IMR-90 (cell line): Measurements from ENCODE around the gene PTPRN2. TPM values are rescaled to one million over a fixed set of nuclear protein-coding genes. Genes with fewer than 3 reads are reported as not detected.
"Not testable (repeated sequence)": the region's sequence is repeated elsewhere in the genome, so short reads cannot be mapped to it uniquely, and the experiment has no call there.

ENCODE experiments used
- ATAC-seq: fragments of 200-7000 bp; cut with Tn5 transposase; 2 replicates; pipeline ENCODE4 v1.9.1; 2020; ENCODE audit warnings: low read depth, mild to moderate bottlenecking, moderate library complexity
- BruUV-seq: library from RNA; stranded (reverse); fragments of 400-500 nt; replicated peaks from 2 replicates; lab custom pipeline; 2021; lab: Mats Ljungman, UMichigan
- CTCF ChIA-PET: fragments of 300-600 bp; formaldehyde crosslinking; extraction: SDS; loops from one replicate; lab custom pipeline; 2021; ENCODE audit warnings: antibody characterized with exemption; lab: Yijun Ruan, JAX
- POLR2A ChIA-PET: fragments of 300-600 bp; sonication (Branson Sonifier 250); formaldehyde crosslinking; loops from one replicate; lab custom pipeline; 2022; ENCODE audit warnings: antibody characterized with exemption; ENCODE audit not compliant: unreplicated experiment; lab: Charles Lee
- DNase-seq: peaks from one replicate; pipeline ENCODE4 v3.0.0; 2013
- H2AFZ ChIP-seq: replicated peaks from 2 replicates; pipeline ENCODE3; 2013; ENCODE audit warnings: low read length, mild to moderate bottlenecking; ENCODE audit not compliant: poor library complexity
- H2AK5ac ChIP-seq: 2 replicates; pipeline ENCODE4 v1.6.1; 2013; ENCODE audit warnings: low read depth, low read length, inconsistent platforms
- H2AK9ac ChIP-seq: replicated peaks from 2 replicates; pipeline ENCODE3; 2013; ENCODE audit warnings: mild to moderate bottlenecking, low read depth, low read length, moderate library complexity; ENCODE audit not compliant: poor library complexity
- H2BK120ac ChIP-seq: 2 replicates; pipeline ENCODE4 v1.6.1; 2013; ENCODE audit warnings: low read depth, low read length, inconsistent platforms
- H2BK15ac ChIP-seq: 3 replicates; pipeline ENCODE4 v1.6.1; 2013; ENCODE audit warnings: low read depth, low read length, inconsistent platforms
- H2BK20ac ChIP-seq: 2 replicates; pipeline ENCODE4 v1.6.1; 2013; ENCODE audit warnings: low read depth, mild to moderate bottlenecking, inconsistent platforms, low read length, moderate library complexity
- H2BK5ac ChIP-seq: 2 replicates; pipeline ENCODE4 v1.6.1; 2013; ENCODE audit warnings: mild to moderate bottlenecking, low read depth, low read length, inconsistent platforms; ENCODE audit not compliant: poor library complexity, severe bottlenecking
- H3K14ac ChIP-seq: replicated peaks from 2 replicates; pipeline ENCODE4 v1.6.1; 2013; ENCODE audit warnings: low read depth, low read length, inconsistent platforms
- H3K18ac ChIP-seq: 2 replicates; pipeline ENCODE4 v1.6.1; 2013; ENCODE audit warnings: low read depth, low read length, control low read depth
- H3K23ac ChIP-seq: 2 replicates; pipeline ENCODE4 v1.6.1; 2013; ENCODE audit warnings: low read depth, low read length, inconsistent platforms
- H3K27ac ChIP-seq: 2 replicates; pipeline ENCODE4 v1.5.1; 2013; ENCODE audit warnings: mild to moderate bottlenecking, control low read depth, low read length; ENCODE audit not compliant: insufficient read depth
- H3K27me3 ChIP-seq: 2 replicates; pipeline ENCODE4 v1.6.1; 2013; ENCODE audit warnings: low read length; ENCODE audit not compliant: control insufficient read depth, insufficient read depth
- H3K36me3 ChIP-seq: 2 replicates; pipeline ENCODE4 v1.6.1; 2013; ENCODE audit warnings: low read length, mixed read lengths; ENCODE audit not compliant: control insufficient read depth, insufficient read depth
- H3K4ac ChIP-seq: 2 replicates; pipeline ENCODE4 v1.6.1; 2013; ENCODE audit warnings: low read depth, low read length, inconsistent platforms
- H3K4me1 ChIP-seq: 2 replicates; pipeline ENCODE4 v1.6.1; 2013; ENCODE audit warnings: low read length, mixed read lengths; ENCODE audit not compliant: control insufficient read depth, insufficient read depth
- H3K4me2 ChIP-seq: 2 replicates; pipeline ENCODE4 v1.6.1; 2013; ENCODE audit warnings: low read depth, mild to moderate bottlenecking, control low read depth, low read length, moderate library complexity
- H3K4me3 ChIP-seq: 2 replicates; pipeline ENCODE4 v1.5.1; 2013; ENCODE audit warnings: low read depth, mild to moderate bottlenecking, control low read depth, low read length, moderate library complexity; ENCODE audit not compliant: insufficient read depth
- H3K56ac ChIP-seq: 2 replicates; pipeline ENCODE4 v1.6.1; 2013; ENCODE audit warnings: low read length, inconsistent platforms; ENCODE audit not compliant: insufficient read depth; ENCODE audit errors: extremely low read depth
- H3K79me1 ChIP-seq, 2 experiments: 2 replicates each; pipeline ENCODE4 v1.6.1; 2013; ENCODE audit warnings: low read length in 2 of 2, inconsistent platforms in 1 of 2, low read depth in 1 of 2
- H3K9ac ChIP-seq: 2 replicates; pipeline ENCODE4 v1.6.1; 2013; ENCODE audit warnings: low read depth, low read length, control low read depth
- H3K9me1 ChIP-seq: 2 replicates; pipeline ENCODE4 v1.6.1; 2013; ENCODE audit warnings: low read length, inconsistent platforms; ENCODE audit not compliant: insufficient read depth
- H3K9me3 ChIP-seq: 2 replicates; pipeline ENCODE4 v1.6.1; 2013; ENCODE audit warnings: low read length; ENCODE audit not compliant: control insufficient read depth, insufficient read depth
- H4K20me1 ChIP-seq: 2 replicates; pipeline ENCODE4 v1.6.1; 2013; ENCODE audit warnings: low read length, inconsistent platforms; ENCODE audit not compliant: insufficient read depth
- H4K5ac ChIP-seq: 2 replicates; pipeline ENCODE4 v1.6.1; 2013; ENCODE audit warnings: mild to moderate bottlenecking, low read depth, low read length, control low read depth
- H4K8ac ChIP-seq, 2 experiments: 2 replicates each; pipeline ENCODE4 v1.6.1; 2013; ENCODE audit warnings: low read depth in 2 of 2, low read length in 2 of 2, control low read depth in 1 of 2, inconsistent platforms in 1 of 2
- H4K91ac ChIP-seq: 2 replicates; pipeline ENCODE4 v1.6.1; 2013; ENCODE audit warnings: low read depth, low read length, inconsistent platforms; ENCODE audit not compliant: insufficient read depth
- CEBPB ChIP-seq: IDR thresholded peaks from 2 replicates; pipeline ENCODE4 v1.6.1; 2012; ENCODE audit warnings: low read depth, low read length, improper control_type of control experiment
- FOS ChIP-seq: fragments of 150-350 bp; IDR thresholded peaks from 2 replicates; pipeline ENCODE4 v1.6.1; 2016; ENCODE audit warnings: low read depth, low read length
- NFE2L2 ChIP-seq: fragments of 150-350 bp; IDR thresholded peaks from 2 replicates; pipeline ENCODE4 v1.6.1; 2016; ENCODE audit warnings: low read depth, mild to moderate bottlenecking, low read length
- RAD21 ChIP-seq: IDR thresholded peaks from 2 replicates; pipeline ENCODE4 v1.6.1; 2012; ENCODE audit warnings: low read length, improper control_type of control experiment
- RCOR1 ChIP-seq: IDR thresholded peaks from 2 replicates; pipeline ENCODE4 v1.6.1; 2012; ENCODE audit warnings: mild to moderate bottlenecking, low read length, improper control_type of control experiment; ENCODE audit not compliant: insufficient replicate concordance
- SMC3 ChIP-seq: fragments of 150-350 bp; IDR thresholded peaks from 2 replicates; pipeline ENCODE4 v1.6.1; 2016; ENCODE audit warnings: low read depth, mild to moderate bottlenecking, antibody characterized with exemption, low read length, moderate library complexity
- WGBS, 2 experiments: methylation state at CpG; one replicate each; pipeline versions ENCODE4 v1.1.5 to v1.1.7; 2013; ENCODE audit warnings: missing lambda C conversion rate in 2 of 2; ENCODE audit not compliant: insufficient read length in 1 of 2; ENCODE audit errors: extremely low coverage in 2 of 2; 5-methylcytosine and 5-hydroxymethylcytosine counted together
- dilution Hi-C: fragments of 300-500 bp; cut with HindIII; formaldehyde crosslinking; loops from one replicate; pipeline ENCODE4 v1.14.3; 2018; ENCODE audit warnings: low sequenced_read_pairs; ENCODE audit not compliant: unreplicated experiment
- in situ Hi-C: fragments of 300-500 bp; cut with MboI; formaldehyde crosslinking; loops from 3 replicates; pipeline ENCODE4 v1.14.3; 2019; ENCODE audit warnings: low sequenced_read_pairs, inconsistent platforms, mixed read lengths
- intact Hi-C: fragments of 100-400 bp; cut with micrococcal nuclease; formaldehyde crosslinking; loops from 2 replicates; pipeline ENCODE4 v1.10.0; 2022
- polyA plus RNA-seq, 3 experiments: library from polyadenylated mRNA; depleted of rRNA; stranded (reverse); fragments of >200 nt; gene quantifications; 2 replicates each; pipeline ENCODE4 v1.2.3, GENCODE V29; 2012; ENCODE audit warnings: low replicate concordance in 1 of 3
- total RNA-seq: library from RNA; depleted of rRNA; stranded (reverse); fragments of >200 nt; gene quantifications from 2 replicates; pipeline ENCODE4 v1.2.3, GENCODE V29; 2012
- TF ChIP-seq, protein P1 (sequence below): conservative IDR thresholded peaks from 2 replicates; pipeline ENCODE4 v1.5.1; 2012; ENCODE audit warnings: mild to moderate bottlenecking, low read depth, low read length, improper control_type of control experiment

PTPRN2 gene
- total and polyA plus RNA-seq, 2 of the 4 experiments (the other 2 are of a cell fraction): 0.03 TPM; not detected in 1

DNA sequence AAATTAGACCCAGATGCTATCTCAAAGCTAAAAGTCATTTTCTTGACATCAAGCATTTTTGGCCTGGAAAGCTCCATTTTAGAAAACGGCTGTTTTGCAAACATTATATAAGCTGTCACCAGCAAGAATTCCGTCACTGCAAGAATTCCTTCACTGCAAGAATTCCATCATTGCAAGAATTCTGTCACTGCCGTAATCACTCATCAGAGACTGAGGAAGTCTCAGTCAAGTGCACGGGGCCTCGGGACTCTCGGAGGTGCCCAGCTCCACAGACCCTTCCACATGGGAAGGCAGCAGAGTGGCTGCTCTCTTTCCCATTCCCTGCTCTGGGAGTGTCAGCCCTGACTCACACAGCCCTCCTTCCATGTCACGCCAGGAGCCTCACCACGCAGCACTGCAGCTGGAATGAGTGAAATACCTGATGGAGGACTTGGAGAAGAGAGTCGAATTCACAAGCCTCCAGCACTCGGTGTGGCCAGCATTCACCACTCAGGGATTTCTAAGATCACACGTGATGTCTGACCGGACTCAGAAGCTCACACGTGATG, 168.3 kb downstream of the PTPRN2 start:
- Histone ChIP-seq H3K4me3 (no peak overlapping the region), H4K5ac (no peak overlapping the region), H3K4me1 (no peaks in the 10 kb centered on the region), H2AK9ac (no peak overlapping the region), H3K18ac (no peak overlapping the region), H3K23ac (no peak overlapping the region), H2AK5ac (no peak overlapping the region), H3K9me3 (peaks cover 51% of the 10 kb centered on the region), H3K36me3 (no peaks in the 10 kb centered on the region), H4K91ac (no peak overlapping the region), H3K14ac (no peak overlapping the region), H2AFZ (no peak overlapping the region), H3K79me1 (no peaks in the 10 kb centered on the region), H3K56ac (no peak overlapping the region; the same call in 1 of the 2 replicates), H2BK20ac (no peak overlapping the region), H3K27me3 (no peaks in the 10 kb centered on the region), H3K4ac (no peak overlapping the region), H4K8ac (no peak overlapping the region), H3K27ac (no peak overlapping the region), H2BK120ac (no peak overlapping the region), H3K9me1 (no peaks in the 10 kb centered on the region), H3K9ac (no peak overlapping the region), H2BK15ac (no peak overlapping the region), H4K20me1 (no peaks in the 10 kb centered on the region), H2BK5ac (no peak overlapping the region), H3K4me2 (no peak overlapping the region)
- dilution Hi-C loops: no loop called here
- BruUV-seq: no TSS peak
- POLR2A ChIA-PET: no interaction called here
- intact Hi-C loops: no loop called here
- in situ Hi-C loops: no loop called here
- DNase-seq: no peak
- ATAC-seq: no peak
- 50% methylated on average over 7 of the region's 13 CpGs; no CpG with 5 or more reads in 1 of the 2 experiments for WGBS, 2 experiments
- TF ChIP-seq, protein P1, sequence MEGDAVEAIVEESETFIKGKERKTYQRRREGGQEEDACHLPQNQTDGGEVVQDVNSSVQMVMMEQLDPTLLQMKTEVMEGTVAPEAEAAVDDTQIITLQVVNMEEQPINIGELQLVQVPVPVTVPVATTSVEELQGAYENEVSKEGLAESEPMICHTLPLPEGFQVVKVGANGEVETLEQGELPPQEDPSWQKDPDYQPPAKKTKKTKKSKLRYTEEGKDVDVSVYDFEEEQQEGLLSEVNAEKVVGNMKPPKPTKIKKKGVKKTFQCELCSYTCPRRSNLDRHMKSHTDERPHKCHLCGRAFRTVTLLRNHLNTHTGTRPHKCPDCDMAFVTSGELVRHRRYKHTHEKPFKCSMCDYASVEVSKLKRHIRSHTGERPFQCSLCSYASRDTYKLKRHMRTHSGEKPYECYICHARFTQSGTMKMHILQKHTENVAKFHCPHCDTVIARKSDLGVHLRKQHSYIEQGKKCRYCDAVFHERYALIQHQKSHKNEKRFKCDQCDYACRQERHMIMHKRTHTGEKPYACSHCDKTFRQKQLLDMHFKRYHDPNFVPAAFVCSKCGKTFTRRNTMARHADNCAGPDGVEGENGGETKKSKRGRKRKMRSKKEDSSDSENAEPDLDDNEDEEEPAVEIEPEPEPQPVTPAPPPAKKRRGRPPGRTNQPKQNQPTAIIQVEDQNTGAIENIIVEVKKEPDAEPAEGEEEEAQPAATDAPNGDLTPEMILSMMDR: no peak
- TF ChIP-seq FOS (no peak), SMC3 (no peak), NFE2L2 (no peak), RCOR1 (no peak), RAD21 (no peak), CEBPB (no peak)
- CTCF ChIA-PET: no interaction called here

DNA sequence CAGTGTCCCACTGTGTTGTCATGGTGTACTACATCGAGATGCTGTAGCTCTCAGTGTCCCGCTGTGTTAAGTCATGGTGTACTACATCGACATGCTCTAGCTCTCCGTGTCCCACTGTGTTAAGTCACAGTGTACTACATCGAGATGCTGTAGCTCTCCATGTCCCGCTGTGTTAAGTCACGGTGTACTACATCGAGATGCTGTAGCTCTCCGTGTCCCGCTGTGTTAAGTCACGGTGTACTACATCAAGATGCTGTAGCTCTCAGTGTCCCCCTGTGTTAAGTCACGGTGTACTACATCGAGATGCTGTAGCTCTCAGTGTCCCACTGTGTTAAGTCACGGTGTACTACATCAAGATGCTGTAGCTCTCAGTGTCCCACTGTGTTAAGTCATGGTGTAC, 169.2 kb downstream of the PTPRN2 start:
- H3K18ac ChIP-seq, DNase-seq, H3K9ac ChIP-seq, dilution Hi-C loops, H3K14ac ChIP-seq, H2BK15ac ChIP-seq, H4K5ac ChIP-seq, POLR2A ChIA-PET, H3K27me3 ChIP-seq, ATAC-seq, H3K23ac ChIP-seq, H3K4me2 ChIP-seq, H3K56ac ChIP-seq, H2AK5ac ChIP-seq, H3K4ac ChIP-seq, H2BK5ac ChIP-seq, H2AK9ac ChIP-seq, H3K4me3 ChIP-seq, H4K20me1 ChIP-seq, H2AFZ ChIP-seq, H3K36me3 ChIP-seq, H2BK20ac ChIP-seq, intact Hi-C loops, H3K4me1 ChIP-seq, in situ Hi-C loops, H4K8ac ChIP-seq, CTCF ChIA-PET, H3K79me1 ChIP-seq, H3K9me1 ChIP-seq, H2BK120ac ChIP-seq, H4K91ac ChIP-seq, BruUV-seq, H3K27ac ChIP-seq: not testable (repeated sequence)
- WGBS, 2 experiments: 87% methylated on average over 11 of the region's 14 CpGs; no CpG with 5 or more reads in 1 of the 2 experiments
- H3K9me3 ChIP-seq: peaks cover 57% of the 10 kb centered on the region
